Panc1 (cell line): ENCODE data around the gene SETD7.

Experiments
- CTCF ChIP-seq: fragments of 450-650 bp; IDR thresholded peaks from 2 replicates; pipeline ENCODE4 v1.5.1; 2017; ENCODE audit warnings: mild to moderate bottlenecking
- POLR2AphosphoS5 ChIP-seq: IDR thresholded peaks from 2 replicates; pipeline ENCODE4 v1.6.1; 2012; ENCODE audit warnings: mild to moderate bottlenecking, low read depth, low read length, moderate library complexity
- REST ChIP-seq, 2 experiments: IDR thresholded peaks; 2 replicates each; pipeline ENCODE4 v1.6.1; 2011 to 2012; ENCODE audit warnings: low read depth in 2 of 2, control low read depth in 1 of 2, low read length in 1 of 2, mild to moderate bottlenecking in 1 of 2, moderate library complexity in 1 of 2; ENCODE audit not compliant: insufficient read depth in 1 of 2

GRCh38 chr4:139553751-139554641 lies 2.0 kb downstream of the SETD7 start:
- TF ChIP-seq CTCF, result no peak
- TF ChIP-seq REST (IDR thresholded peaks at IDR 0.05; ENCODE audit: insufficient read depth in 1 of 2, low read depth in 2 of 2, low read length in 1 of 2), result no peak
- no peak for TF ChIP-seq POLR2AphosphoS5
